ENCODE results near the gene ACTN2.
"Not testable (repeated sequence)": the region's sequence is repeated elsewhere in the genome, so short reads cannot be mapped to it uniquely, and the experiment has no call there.

ACTN2 gene

DNA sequence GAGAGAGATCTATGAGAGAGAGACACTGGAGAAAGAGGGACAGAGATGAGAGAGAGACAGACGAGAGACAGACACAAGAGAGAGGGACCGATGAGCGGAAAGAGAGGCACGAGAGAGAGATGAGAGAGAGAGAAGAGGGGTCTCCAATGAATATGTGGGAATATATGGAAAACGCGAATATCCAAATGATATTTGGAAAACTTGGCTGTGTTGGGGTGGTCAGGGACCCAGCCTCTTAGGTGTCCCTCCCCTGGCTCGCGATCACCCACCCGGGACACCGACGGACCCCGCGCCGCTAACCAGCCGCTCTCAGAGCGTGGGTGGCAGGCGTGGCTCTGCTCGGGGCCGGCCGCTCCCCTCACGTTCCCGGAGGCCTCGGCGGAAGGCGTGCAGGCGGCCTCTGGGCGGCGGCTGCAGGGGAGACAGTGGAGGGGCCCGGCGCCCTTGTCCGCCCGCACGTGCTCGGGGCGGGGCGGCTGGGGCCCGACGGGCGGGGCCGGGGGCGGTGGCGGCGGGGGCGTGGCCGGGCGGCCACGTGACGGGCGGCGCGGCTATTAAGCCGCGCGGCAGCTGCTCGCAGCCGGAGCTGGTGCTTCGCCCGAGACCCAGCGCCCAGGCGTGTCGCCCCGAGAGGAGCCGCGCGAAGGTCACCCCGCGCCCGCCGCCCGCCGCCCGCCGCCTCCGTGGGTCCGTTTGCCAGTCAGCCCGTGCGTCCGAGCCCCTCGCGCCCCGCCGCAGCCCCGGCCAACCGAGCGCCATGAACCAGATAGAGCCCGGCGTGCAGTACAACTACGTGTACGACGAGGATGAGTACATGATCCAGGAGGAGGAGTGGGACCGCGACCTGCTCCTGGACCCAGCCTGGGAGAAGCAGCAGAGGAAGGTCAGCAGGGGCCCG lies at the start of gene ACTN2:
Gene ACTN2 (plus strand): TSS at position 583 of the 898 bp plus-strand sequence. CDS start 175 bp downstream, at position 758.
- DNase-seq (ENCODE audit: low read depth): no peak

DNA sequence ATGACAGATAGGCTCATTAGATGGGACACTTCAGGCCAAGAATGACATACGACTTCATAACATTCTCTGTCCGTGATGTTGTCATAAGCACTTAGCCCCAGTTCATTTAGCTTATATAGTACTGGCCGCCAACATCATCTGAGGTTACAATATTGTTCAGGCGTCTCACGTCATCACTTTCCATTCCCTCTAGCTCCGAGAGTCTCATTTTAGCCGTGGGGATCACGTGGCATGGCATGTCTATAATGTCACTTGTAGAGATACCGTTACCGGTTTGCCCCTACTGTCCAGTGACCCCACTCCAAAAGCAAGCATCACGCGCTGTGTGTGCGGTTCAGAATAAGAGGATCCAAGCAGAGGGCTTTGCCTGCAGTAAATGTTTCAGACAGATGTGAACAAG lies 47.4 kb upstream of the ACTN2 start:
- no peak for DNase-seq (ENCODE audit: low read depth)

DNA sequence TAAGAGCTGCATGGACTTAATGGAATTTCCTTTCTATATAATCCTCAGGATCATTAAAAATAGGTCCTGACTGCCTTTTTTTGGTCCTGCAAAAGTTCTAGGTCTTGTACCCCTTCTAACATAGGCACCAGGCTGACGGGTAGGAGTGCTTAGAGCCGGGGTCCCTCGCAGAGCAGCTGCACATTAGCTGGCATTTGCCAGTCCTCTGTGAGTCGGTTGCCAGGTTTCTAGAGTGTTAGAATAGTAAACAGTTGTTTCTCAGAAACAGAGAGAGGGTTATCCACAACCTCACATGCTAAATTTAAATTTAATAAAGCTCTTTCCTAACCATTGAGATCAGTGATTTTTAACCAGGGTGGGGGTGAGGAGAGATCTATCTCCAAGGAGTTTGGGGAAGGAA lies 46.6 kb upstream of the ACTN2 start:
- DNase-seq (ENCODE audit: low read depth): no peak

DNA sequence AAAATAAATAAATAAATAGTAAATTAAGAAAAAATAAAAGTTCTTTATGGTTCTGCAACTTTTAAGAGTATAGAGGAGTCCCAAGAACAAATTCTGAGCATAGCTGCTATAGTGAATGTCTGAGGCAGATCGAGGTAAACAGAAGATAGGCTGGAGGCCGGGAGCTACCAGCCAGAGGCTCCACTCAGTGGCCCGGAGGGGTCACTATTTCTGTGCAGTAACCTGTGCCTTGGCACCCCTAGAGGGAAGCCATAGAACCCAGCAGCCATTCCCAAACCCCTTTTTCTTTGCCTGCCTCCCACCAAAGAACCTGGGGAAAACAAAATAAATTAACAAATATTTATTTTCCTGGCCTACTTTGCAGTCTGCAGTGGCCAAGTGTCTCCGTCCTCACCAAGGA lies 43.5 kb upstream of the ACTN2 start:
- no peak for DNase-seq (ENCODE audit: low read depth)

DNA sequence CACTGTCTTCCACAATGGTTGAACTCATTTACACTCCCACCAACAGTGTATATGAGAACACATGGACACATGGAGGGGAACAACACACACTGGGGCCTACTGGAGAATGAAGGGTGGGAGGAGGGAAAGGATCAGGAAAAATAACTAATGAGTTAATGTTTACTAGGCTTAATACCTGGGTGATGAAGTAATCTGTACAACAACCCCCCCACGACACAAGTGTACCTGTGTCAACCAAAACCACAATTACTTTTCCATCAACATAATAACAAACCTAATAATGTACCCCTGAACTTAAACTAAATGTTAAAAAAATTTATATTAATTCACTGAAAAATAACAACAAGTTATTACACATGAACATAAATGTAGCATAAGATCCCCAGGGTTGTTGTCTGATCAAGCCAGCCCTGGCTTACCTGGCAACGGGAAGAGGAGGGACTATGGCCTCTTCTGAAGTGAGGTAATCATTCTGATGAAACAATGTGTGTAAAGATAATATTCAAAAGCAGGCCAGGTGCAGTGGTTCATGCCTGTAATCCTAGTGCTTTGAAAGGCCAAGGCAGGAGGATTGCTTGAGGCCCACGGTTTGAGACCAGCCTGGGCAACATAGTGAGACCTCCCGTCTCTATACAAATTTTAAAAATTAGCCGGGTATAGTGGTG lies 41.2 kb upstream of the ACTN2 start:
- DNase-seq (ENCODE audit: low read depth): no peak

DNA sequence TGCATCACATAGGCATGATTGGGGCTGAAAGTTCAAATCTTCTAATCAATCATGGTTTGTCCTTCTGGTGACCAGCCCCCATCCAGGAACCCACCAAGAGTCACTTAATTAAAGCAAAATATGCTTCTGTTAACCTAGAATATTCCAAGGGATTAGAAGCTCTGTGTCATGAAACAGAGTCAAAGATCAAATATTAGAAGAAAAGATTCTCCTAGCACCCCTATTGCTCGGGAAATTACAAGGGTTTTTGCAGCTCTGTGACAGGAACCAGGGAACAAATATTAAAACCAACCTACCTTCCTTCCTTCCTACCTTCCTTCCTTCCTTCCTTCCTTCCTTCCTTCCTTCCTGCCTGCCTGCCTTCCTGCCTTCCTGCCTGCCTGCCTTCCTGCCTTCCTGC lies 31.8 kb upstream of the ACTN2 start:
- no peak for DNase-seq (ENCODE audit: low read depth)

DNA sequence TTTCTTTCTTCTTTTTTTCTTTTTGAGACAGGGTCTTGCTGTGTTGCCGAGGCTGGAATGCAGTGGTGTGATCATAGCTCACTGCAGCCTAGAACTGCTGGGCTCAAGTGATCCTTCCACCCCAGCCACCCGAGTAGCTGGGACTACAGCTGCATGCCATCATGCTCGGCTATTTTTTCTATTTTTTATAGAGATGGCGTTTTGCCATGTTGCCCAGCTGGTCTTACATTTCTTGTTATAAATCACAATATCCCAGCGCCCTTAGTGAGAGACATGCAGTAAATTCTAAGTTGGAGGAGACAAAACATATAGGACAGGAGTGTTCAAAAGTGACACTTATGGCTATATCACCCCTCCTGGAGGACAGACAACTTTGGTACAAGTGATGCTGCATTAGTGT lies 31.3 kb upstream of the ACTN2 start:
- DNase-seq (ENCODE audit: low read depth): no peak

DNA sequence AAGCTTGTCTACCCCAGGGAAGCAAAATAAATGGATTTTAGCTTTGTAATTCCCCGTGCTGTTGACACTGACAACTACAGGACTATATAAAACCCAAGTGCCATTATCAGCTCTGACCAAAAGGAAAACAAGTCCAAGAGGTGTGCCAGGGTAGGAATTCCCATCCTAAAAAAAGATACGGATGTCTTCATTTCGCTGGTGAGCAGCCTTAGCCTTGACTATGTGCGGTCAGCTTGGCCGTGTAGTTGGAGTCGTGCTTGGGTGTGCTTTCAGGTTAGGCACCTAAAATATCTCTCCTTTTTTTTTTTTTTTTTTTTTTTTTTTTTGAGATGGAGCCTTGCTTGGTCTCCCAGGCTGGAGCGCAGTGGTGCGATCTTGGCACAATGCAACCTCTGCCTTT lies 28.9 kb upstream of the ACTN2 start:
- no peak for DNase-seq (ENCODE audit: low read depth)

DNA sequence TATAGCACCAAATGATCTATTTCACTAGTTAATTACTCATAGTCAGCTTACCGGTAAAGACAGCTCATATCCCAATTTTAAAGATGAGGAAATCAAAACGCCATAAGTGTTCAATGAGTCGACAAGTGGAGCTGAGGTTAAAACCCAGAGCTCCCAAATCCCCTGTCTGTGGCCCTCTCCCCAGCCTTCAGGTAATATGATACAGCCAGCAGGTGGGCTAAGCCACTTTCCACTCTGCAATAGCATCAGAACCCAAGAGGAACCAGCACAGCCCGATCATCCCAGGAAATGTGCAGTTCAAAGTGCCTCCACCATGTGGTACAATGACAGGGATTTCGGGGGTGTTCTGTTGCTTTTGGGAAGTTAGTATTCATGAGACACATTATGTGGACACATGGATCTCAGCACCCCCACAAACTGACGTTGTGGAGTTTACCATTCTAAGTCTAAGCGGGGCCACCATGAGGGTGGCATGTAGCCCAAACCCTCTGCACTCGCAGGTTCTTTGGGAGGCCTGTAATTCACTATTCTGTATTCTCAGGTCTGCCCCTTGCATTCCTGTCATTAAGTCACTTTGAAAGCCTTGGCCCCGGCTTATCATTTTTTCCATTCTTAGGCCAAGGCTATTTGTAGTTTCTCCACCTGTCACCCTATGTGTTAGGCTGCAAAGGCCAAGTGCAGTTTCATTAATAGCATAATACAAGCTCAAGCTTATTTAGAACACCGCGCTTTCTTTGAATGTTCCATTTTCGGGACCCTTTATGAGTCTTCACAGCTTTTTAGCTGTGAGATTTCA lies 26.3 kb upstream of the ACTN2 start:
- no peak for DNase-seq (ENCODE audit: low read depth)

DNA sequence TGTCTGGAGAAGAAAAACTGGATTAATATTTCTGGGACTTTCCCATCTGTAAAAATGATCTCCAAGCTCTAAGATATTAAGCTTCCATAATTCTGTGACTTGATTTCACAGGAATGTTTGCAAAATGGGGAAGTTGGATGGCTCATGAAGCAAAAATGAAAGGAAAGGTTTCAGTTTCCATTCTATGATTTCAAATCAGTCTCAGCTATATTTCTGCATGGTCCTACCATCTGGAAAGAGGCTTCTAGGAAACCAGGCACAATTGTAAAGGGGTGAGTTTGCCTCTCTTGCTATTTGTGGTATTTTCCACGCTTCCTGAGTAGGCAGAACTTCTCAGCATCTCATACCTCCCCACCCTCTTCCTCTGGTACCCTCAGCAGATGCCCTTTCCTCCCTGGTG lies 22.4 kb upstream of the ACTN2 start:
- DNase-seq (ENCODE audit: low read depth): no peak

DNA sequence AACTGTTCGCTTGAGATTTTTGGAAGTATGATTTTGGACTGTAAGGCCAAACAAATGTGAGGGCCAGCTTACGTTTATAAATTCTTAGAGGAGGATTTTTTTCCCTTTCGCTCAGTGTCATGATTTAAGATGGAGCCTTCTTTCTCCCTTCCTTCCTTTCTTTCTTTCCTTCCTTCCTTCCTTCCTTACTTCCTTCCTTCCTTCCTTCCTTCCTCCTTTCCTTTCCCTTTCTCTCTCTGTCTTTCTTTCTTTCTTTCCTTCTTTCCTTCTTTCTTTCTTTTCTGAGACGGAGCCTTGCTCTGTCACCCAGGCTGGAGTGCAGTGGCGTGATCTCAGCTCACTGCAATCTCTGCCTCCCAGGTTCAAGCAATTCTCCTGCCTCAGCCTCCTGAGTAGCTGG lies 17.4 kb upstream of the ACTN2 start:
- DNase-seq (ENCODE audit: low read depth): not testable (repeated sequence)

DNA sequence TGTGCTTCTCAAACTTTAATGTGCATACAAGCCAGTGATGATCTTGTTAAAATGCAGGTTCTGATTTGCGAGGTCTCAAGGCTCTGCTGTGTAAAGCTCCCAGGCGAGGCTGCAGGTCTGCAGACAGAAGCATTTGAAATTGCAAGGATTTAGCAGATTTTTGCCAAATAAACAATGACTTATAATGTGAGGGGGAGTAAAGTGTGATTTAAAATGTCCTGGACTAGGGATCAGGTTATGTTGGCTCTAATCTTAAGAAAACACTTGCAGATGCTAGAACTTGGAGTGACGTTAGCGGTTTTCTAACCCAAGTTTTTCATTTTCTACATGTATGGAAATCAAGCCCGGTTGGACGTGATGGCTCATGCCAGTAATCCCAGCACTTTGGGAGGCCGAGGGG lies 16.2 kb upstream of the ACTN2 start:
- no peak for DNase-seq (ENCODE audit: low read depth)

DNA sequence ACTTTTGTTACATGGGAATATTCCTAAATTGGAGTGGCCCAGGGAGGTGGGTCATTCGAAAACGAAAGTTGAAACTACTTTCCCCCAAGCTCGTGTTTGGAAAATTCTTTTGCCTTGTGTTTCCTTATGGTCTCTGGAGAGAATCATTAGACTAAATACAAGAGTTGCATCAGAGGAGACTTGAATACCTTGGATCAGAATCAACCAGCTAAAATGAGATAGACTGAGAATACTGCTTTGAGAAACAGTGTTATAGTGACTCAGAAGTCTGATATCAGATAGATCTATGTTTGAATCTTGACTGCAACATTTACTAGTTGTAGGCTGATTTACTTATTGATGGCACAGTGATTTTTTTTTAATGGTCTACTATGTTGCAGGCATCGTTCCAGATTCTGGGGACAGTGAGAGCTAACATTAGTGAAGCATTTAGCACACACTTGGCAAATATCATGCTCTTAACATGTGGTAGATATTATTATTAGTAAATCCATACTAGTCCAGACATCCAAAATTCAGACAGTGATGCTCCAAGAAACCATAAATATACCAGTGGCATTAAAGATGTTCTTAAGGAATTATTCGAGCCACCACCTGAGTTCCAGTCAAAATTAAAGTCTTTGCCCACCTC lies 12.9 kb upstream of the ACTN2 start:
- DNase-seq (ENCODE audit: low read depth): peak; percentile 7

DNA sequence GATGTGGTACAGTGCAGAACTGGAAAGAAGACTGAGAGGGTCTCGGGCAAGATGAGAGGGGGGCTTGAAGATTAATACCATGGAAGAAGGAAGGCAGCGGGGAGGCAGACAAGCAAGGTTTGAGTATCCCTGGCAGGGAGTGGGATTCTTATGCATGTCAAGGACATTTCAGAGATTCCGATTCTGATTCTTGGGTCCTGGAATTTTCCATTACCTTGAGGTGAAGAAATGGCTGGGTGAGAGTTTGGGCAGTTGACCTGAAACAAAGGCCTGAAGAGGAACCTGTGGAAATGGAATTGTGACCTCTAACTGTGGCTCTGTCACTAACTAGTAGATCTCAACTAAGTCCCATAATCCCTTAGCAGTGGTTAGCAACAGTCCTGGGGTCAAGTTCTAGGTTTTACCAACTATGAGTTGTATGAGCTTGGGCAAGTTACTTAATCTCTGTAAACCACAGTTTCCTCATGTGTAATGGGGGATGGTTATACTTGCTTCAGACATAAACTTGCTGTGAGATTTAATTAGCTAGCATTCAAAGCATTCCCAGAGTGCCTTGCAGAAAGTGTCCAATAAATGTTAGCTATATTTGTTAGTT lies 8.6 kb upstream of the ACTN2 start:
- DNase-seq (ENCODE audit: low read depth): no peak

DNA sequence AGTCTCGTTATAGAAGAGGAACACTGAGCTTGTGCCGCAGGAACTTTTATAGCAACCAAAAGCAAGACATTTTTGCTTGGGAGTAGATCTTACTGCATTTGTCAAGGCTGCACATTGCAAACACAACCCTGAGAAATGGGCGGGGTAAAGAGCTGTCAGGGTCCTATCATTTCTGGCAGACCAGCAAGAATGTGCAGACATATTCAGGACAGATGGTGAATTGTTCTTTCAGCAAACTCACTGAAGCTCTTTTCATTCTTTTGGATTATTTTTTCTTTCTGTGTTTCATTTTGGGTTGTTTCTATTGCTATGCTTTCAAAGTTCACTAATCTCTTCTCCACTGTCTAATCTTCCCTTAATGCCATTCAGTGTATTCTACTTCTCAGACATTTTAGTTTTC lies 5.1 kb upstream of the ACTN2 start:
- DNase-seq (ENCODE audit: low read depth): no peak

DNA sequence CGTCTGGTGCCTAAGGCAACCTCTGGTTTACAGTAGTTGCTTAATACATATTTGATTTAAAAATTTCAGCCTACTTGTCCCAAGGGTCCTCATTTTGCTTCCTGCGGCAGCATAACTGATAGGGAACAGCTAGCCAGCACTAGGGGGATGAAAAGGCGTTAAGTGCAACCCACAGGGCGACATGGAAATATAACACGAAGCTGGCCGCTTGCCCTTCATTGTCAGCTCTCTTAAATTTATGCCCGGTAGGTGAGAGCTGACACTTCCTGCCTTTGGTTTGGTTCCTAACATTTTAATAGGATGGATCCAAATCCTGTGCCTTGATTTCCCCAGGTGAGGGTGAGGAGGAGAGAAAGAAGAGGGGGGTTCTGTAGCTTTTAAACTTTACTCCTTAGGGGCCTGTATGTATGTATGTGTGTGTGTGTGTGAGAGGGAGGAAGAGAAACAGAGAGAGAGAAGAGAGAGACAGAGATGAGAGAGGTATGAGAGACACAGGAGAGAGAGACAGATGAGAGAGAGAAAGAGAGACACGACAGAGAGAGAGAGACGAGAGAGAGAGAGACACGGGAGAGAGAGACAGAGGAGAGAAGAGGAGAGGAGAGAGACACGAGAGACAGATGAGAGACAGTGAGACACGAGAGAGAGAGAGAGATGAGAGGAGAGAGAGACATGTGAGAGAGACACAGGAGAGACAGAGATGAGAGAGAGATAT lies 938 bp upstream of the ACTN2 start:
- DNase-seq (ENCODE audit: low read depth): no peak

DNA sequence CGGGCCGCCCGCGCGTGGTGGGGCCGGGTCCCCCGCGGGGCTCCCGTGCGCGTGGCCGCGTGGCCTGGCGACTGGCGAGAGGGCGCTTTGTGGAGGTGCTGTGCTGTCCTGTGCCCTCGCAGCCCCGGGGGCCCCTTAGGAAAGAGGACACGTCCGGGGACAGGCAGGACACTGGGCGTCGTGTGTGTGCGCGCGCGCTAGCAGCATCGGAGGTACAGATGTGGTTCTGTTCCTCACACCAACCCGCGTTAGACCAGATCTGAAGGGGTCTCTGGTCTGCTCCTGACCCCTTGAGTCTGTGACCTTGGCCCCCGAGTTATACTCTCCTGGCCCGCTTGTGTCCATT lies 489 bp downstream of the ACTN2 start:
- DNase-seq (ENCODE audit: low read depth): no peak

DNA sequence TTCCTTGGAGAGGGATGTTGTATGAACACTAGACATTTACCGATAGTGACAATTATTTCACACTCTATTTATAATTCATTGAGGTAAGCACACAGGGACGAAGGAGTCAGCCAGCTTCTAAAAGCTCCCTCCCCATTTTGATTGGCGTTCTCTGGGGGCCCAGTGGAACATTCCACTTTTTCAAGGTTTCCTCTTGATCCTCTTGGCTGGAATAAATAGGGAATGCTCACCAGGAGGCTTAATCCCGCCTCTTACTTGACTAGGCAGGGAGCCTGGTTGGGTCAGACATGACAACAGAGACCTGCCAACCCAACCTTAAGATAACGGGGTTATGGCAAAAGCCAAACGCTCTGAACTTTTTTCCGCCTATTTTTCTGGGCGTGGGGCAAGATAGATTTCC lies 974 bp downstream of the ACTN2 start:
- no peak for DNase-seq (ENCODE audit: low read depth)

DNA sequence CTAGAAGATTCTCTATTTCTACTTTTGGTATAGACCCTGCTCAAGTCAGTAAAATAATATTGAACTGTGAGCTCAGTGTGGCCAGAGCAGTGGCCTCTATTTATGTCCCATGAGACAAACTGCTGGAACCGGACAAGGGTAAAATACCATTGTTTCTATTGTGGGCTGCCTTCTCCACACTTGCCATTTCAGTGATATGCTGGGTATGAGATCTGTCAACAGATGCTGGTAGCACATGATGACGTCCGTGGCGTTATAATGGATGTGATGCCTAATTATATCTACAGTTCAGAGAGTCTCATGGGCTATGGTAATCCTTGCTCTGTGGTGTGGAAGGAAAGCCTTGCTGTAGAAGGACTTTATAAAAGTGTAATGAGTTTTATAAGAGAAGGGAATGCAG lies 2.4 kb downstream of the ACTN2 start:
- DNase-seq (ENCODE audit: low read depth): no peak

DNA sequence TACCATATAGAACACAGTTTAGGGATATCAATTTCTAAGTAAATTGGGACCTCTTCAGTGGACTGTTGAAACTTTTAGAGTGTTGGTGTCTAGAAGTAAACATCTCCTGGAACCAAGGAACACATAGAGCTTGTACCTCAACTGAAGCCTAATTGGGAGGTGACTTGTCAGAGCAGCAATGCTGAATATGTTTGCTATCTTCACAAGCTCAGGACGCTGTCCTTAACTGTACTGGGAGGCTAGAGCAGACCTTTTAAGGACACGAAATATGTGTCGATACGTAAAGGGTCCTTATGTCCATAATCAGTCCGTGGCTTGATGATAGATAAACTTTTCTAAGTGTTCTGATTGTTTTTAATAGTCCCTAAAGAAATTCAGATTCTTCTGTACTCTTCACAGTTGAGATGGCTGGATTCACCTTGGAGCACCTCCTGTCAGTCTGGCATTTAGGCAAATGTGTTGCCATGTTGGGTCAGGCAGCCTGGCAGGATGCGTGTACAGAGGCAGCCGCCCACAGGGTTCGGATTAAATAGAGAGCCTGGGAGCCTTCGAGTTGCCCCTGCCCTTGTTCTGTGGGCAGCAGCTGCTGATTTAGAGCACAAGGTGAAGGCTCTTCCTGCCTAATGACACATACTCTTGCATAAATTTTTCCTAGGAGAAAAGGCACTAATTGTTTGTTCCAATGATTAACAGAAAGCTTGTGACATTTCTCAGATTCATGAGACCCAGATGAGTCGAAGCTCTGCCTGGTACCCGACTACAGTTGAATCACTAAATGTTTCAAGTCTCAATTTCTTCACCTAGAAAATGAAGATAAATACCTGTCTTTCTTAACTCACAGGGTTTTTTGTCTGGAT lies 3.6 kb downstream of the ACTN2 start:
- no peak for DNase-seq (ENCODE audit: low read depth)

Measured in GM04503 (cell line).